Stimulated activated CD4-positive, alpha-beta T cell treated with anti-CD3 and anti-CD28 coated beads, Interleukin-2, amount 100 ng/mL, for 4 hours (primary cell): Measurements from ENCODE around the gene RAPGEF1.

Experiments used
- DNase-seq: peaks from one replicate; pipeline ENCODE4 v3.0.0-alpha.2; 2020; ENCODE audit warnings: low read depth

The RAPGEF1 gene

DNA sequence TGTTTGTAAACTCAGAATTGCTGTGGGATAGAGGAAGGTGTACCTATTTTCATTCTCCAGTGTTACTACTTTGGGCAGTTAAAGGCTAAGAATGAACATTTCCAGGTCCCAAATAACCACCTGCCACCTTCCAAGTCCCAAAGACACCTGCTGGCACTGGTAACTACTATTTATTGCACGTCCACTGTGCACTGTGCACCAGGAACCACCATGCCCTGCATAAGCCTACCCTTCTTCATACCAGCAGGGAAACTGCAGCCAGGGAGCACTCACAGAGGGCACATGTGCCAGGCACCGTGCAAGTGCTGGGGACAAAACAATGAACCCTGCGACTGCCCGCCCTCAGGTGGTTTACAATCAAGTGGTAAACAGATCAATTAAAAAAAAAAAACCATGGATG is 34.9 kb downstream of the RAPGEF1 start:
- no peak for DNase-seq

DNA sequence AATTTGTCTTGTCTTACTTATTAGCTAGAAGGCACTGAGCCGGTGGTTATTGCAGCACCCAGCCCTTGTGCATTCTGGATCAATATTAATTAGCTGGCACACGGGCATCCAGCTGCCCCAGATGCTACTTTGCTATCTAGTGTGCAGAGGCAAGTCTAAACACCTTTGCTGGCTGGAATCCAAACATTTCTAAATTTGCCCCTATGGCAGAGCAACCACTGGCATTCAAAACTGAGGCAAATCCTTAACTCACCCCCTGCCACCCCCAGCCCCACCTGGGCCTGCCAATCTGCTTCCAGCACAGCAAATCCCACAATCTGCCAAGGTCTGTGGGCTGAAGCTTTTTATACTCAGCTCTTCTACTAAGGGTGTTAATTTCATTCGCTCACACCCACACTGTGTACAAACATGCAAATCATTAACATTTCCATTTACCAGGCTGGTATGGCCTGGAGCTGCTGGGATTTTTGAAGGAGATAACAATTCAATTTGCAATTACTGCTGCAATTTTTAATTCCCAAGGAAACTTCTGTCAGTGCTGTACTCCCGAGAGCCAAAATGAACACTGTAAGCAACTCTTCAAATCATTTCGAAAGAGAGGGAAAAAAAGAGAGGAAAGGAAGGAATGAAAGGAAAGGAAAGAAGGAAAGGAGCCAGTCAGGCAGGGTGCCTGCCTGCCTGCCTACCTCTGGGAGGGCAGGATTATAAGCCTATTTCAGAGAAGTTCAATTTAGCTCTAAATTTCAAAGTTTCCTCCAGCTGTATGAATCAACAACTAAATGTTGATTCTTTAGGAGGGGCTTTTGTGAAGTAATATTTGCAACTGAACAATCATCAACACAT is 35.5 kb downstream of the RAPGEF1 start:
- no peak for DNase-seq

DNA sequence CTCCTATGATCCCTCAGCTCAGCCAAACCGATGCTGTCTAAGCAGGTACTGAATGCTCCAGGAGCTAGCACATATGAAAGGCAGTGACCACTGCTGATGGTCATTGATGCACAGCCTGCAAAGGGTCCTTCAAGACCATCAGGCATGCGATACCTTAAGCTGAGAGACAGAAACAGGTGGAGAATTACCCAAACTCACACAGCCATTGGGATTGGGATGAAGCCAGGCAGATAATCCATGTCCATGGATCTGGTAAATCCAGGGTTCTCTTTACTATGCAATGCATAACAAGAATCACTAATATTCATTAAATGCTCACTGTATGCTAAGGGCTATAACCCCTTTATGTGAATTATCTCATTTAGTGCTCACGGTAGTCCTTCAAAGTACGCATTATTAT is 36.2 kb downstream of the RAPGEF1 start:
- no peak for DNase-seq

DNA sequence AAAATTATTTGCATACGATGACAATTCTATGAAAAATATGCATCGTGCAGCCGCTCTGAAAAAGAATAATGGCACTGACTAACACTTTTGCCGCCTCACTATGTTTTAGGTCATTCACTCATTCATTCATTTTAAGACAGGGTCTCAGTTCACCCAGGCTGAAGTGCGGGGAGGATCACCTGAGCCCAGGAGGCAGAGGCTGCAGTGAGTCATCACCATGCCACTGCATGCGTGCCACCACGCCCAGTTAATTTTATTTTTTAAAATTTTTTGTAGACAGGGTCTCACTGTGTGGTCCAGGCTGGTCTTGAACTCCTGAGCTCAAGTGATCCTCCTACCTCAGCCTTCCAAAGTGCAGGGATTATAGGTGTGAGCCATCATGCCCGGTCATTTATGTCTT is 37.0 kb downstream of the RAPGEF1 start:
- DNase-seq, result no peak

DNA sequence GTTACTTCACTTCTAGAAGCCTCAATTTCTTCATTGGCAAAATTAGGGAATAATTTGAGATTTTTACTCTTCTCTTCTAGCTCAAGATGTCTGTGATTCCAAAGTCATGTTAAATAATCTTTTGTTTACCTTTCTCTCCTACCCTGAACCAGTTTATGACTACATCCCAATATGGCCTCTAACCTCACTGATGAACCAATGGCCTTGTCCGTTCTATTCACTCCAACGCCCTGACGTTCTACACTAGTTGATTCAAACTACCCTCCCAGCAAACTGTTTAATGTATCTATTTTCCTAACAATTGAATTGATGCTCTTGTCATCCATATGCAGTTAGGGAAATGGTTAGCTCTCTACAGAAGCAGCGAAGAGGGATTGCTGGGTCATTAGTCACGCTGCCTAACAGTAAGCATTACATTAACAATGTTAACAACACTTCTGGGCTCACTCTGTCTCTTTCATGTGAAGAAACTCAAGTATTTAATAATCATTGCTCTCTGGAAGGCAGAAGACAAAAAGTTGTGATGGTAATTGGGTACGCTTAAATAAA is 38.0 kb downstream of the RAPGEF1 start:
- no peak for DNase-seq

DNA sequence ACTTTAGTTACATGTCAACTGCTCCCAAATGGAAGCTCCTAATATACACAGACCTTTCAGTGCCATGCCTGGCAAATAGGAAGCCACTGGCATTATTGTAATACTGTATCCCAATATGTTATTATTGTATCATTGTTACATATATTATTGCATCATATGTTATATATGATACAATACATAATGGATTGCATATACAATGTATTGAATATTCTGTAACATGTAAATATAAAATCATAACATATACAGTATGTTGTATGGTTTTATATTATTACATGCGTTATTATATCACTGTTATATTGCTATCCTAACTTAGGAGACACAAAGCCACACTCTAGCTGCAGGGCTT is 38.5 kb downstream of the RAPGEF1 start:
- DNase-seq, result no peak

DNA sequence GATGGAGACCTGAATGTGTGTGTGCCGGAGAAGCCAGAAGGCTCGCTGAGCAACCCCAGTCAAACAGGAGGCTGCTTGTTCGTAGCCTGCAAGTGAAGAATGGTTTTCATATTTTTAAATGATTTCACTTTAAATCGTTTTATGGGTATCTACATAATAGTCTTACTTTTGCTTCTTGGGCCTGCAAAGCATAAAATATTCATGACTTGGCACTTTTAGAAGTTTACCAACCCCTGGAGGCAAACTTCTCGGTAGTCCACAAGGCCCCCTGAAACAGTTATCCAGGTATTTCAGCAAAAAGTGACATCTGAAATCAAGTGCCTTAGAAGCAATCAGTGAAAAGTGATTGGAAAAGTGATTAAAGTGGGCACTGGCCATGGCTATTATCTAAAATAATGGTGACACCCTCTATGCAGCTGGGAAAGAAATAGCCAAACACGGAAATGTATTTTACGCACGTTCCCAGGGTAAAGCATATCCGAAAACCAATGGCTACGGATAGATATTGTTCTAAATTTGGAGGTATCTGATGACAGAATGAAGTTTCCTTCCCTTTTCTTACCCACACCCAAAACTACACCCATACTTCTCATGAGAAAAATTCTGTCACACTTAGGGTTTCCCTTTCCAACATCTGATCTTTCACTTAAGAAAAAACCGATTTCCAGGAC is 39.0 kb downstream of the RAPGEF1 start:
- no peak for DNase-seq

DNA sequence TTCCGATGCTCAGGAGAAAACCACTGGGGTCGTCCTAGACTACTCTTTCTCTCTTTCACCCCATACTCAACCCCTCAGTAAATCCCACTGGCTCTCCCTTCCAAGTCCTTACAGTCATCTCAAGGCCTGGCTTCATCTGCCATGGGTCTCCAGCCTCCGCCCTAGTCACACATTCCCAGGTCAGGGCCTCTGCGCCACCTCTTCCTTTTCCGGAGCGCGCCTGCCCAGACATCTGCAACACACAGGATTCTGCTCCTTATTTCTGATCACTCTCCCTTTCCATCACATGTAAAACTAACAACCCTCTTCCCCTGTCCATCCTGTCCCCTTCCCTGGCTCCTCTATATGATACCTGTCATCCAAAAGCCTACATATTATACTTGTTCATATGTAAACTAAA is 39.8 kb downstream of the RAPGEF1 start:
- no peak for DNase-seq

DNA sequence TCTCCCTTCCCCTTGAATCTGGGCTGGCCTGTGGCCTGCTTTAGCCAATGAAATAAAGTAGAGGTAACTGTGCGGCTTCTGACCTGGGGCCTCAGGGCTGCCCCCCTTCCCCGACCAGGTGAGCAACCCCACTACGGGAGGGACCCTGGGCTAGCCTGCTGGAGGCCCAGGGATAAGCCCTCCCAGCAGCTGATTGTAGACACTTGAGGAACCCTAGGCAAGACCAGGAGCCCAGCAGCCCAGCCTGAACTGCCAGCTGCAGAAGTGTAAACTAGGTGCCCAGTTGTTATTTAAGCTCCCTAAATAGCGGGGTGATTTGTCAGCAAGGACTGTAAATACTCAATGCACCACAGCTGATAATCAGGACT is 41.3 kb downstream of the RAPGEF1 start:
- DNase-seq, result no peak

DNA sequence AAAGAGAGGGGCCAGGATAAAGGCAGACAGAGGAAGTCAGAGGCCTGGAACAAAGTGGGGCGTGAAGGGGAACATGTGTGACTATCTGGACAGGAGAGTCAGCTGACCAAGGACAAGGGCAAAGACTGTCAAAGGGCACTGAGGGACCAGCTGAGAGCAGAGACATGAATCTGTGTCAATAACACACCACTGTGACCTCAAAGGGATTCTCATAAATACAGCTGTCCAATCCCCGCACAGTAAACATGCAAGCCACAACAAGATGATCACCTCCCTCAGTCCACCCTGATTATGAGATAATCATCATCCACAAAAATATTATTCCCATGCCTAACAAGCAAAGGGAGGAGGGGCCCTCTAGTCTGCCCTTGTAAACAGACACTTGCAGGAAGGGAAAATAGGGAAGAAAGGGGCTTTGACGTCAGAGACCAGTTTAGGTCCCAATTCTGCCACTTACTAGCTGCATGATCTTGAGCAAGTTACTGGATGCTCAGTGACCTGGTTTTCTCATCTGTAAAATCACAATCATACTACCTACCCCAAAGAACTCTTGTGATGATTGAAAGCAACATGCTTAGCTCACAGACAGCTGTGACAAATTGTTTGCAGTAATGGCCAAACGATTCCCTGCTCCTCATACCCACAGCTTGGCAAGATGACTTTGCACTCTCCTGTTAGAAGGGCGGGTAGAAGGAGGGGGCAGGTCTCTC is 41.8 kb downstream of the RAPGEF1 start:
- no peak for DNase-seq

DNA sequence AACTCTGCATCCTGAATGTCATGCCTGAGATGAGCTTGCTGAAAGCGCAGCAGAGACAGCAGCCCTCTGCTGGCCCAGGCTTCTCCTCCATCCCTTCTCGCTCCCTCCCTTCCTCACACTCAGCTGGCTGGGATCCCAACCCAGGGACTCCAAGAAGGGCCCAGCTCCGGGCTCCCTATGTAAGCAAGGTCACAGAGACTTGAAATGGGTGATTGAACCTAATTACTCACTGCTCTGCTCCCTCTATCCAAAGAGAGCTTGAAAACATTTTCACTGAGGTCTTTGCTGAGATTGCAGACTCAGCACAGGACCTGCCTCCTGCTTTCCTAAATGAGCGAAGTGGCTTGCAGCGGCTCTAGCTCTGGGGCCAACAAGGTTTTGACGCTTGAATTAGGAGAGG is 42.8 kb downstream of the RAPGEF1 start:
- DNase-seq, result no peak

DNA sequence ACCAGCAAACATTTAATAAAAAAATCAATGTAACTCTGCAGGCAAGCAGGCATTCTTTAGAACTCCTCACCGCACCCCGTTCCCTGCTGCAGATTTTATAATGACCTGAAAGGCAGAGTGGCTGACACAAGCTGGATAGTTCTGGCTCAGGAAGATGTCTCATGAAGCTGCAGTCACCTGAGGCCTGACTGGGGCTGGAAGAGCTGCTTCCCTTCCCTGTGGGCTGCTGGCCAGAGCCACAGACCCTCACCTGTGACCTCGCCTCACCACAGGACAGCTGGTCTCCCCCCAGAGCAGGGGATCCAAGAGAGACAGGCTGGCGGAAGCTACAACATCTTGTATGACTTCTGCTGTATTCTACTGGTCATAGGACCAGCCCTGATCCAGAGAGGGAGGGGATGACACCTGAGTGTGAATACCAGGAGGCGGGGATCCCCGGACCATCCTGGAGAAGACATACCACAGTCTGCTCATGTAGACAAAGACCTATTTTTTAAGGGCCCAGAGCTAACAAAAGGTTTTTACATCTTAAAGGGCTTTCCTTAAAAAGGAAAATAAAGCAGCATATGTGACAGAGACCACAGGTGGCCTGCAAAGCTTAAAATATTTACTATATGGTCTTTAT is 43.9 kb downstream of the RAPGEF1 start:
- DNase-seq, result no peak

DNA sequence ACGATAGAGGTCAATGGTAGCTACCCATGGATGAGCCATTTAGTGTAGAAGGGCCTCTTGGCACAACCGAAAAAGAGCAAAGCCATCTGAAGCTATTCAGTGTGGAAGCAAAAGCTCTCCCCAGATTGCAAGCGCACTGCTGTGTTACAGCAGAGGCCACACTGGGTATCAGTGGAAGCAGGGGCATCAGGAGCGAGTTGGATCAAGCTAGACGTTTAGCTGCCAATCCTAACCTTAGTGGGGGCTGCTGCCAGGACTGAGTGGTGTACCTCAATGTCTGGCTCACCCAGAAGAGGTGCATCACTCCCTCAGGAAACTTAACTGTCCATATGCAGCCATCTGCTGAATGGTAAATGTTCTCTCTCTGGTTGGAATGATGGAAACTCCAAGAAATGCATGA is 44.5 kb downstream of the RAPGEF1 start:
- no peak for DNase-seq

DNA sequence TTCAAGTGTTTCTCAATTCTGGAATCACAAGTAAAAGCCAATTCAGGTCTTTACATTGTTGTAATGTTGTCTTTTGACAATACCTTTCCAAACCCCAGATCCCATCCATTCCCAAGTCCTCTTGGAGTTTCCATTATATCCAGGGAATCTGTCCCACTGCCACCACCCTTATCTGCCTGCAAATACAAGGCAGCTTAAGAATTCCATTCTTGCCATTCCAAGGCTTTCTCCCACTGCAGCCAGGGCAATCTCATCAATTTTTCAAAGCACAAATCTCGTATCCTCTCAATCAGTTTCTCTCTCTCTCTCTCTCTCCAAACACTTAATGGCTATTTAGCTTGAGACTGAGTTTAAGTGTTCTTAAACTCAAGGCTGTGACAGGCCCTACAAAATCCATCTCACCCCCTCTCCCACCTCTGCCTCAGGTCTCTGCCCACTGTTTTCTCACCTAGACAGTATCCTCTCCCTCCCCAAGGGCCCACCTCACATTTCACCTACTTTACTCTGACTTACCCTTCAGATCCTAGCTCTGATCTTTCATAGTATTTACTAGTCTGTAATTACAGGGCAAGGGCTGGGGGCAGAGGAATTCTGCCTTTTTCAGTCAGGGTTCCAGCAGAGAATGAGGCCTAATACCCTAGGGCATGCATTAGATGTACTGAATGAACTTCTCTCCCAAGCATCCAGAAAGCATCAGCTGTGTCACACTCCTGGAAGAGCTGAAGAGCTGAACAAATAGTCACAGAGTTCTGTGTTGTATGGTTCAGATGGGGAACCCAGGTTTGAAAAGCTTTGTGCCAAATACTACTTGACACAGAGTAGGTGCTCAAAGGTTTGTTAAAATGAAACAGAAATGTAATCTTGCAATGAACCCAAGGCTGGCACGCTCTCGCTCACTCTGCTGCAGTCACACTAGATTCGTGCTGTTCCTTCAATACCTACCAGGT is 46.0 kb downstream of the RAPGEF1 start:
- no peak for DNase-seq

DNA sequence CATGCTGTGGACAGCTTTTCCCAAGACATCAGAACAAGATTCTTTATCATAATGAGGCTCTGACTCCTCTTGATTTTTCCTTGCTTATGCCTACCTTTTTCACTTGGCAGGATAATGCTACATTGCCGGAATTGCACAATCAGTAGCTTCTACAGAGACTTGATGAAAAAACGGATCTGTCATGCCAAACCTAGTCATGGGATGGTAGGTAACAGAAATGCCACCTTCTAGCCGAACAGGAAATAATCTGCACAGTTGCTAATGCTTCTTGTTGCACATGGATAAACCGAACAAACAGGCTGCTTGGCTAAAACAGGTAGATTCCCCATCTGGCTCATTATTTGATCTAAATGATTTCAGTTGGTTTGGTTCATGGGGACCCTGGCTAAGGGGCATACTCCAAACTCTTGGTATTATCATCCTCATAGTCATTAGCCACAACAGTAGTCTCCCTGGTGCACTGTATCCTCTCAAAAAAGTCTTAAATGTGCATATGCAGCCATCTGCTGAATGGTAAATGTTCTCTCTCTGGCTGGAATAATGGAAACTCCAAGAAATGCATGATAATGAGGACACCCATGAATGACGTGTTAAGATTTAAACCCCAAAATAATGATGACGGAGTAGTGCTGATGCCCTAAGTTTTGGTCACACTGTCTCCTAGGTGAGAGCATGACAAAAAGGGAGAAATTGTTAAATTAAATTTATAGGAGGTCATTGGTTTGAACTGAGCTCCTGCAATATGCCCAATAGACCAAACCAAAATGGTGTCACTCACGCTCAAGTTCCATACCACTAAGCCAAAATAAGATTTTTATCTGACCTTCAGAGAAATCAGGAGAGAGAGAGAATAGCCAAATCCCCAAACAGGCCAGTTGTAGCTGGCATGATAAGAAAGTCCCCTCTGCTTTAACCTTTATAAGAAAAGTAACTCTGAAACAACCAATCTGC is 47.0 kb downstream of the RAPGEF1 start:
- DNase-seq, result no peak

DNA sequence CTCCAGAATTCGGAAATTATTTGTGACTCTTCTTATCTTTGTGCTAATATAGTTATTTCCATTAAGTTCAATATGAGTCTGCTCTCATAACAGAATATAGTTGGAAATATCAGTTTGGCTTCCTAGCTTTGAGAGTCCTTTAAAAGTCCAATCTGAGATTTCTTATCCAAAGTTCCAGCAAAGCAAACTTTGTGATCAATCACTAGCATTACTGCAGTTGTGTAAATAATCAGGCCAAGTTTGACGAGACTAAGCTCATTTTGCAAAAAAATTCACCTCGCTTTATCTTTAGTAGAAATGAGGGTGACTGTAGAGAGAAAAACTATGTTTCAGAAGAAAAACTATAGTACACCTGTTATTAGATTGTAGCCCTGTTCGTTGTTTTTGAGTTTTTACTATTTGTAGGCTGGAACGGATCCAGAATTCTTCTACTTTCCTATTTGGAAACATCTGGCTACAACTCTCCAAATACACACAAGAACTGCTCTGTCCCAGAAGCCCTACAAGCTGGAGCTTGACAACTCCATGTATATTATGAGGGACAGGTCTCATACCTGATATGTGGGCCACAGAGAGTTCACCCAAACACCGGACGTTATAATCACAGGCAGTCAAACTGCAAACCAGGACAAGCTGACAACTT is 47.8 kb downstream of the RAPGEF1 start:
- no peak for DNase-seq

DNA sequence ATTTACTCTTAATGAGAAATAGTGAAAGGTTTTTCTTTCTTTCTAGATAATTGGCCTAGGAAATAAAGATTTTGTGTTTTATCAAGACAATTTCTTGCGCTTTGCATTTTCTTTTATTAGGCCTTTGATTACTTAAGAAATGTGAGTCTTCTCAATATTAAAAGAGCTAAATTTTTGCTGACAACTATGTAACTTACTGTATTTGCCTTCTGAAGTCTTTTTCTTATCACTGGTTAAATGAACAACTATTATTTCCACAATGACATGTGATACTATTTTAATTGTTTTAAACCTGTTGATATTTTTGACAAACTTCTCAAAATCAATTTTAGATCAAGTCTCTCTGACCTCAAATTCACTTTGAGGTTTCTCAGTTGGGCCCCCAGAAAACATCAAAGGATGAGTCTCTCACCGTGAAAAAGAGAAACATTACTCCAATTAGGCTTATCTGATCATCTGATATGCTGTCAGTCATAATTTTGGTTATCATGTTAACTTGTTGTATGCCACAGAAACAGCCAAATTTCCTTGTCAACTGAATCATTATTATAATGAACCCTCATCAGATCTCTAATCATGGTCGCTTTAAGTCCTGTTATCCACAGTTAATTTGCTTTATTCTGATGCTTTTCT is 48.8 kb downstream of the RAPGEF1 start:
- DNase-seq, result no peak

DNA sequence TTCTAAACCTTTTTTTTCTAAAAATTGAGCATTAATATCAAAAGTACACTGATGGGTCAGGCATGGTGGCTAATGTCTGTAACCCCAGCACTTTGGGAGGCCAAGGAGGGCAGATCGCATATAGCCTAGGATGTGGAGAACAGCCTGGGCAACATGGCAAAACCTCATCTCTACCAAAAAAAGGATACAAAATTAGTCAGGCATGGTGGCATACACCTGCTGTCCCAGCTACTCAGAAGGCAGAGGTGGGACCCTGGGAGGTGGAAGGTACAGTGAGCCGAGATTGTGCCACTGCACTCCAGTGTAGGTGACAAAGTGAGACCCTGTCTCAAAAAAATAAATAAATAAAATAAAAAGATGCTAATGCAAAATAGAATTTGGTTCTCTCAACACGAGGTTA is 49.4 kb downstream of the RAPGEF1 start:
- no peak for DNase-seq

DNA sequence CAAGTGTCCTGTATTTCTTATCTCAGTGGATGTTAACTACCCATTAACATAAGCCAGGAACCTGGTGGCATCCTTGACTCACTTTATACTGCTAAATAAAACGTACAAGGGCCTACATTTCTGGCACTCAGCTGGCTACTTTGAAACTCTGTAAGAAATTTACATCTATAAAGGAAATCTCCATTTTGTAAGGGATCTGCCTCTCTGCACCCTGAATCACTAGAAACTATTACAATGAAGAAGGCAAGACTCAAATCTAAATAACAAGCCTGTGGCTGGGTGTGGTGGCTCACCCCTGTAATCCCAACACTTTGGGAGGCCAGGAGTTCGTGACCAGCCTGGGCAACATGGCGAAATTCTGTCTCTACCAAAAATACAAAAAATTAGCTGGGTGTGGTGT is 51.5 kb downstream of the RAPGEF1 start:
- no peak for DNase-seq
